ENCODE results near the gene UNC119.

Gene UNC119

GRCh38 chr17:28519236-28519635 lies 33.2 kb downstream of the UNC119 start:
- peak; percentile 94 for DNase-seq

- DNase-seq, result no peak
These were observed 33.8 kb downstream of the UNC119 start for GRCh38 chr17:28518578-28518977.

- DNase-seq, result peak; percentile 38
These were observed 34.3 kb downstream of the UNC119 start for GRCh38 chr17:28518132-28518531.

GRCh38 chr17:28515518-28515917 lies 36.9 kb downstream of the UNC119 start:
- no peak for DNase-seq

- DNase-seq, result no peak
These were observed 37.8 kb downstream of the UNC119 start for GRCh38 chr17:28514561-28515002.

GRCh38 chr17:28513476-28513875 lies 38.9 kb downstream of the UNC119 start:
- no peak for DNase-seq

- no peak for DNase-seq
These were observed 40.5 kb downstream of the UNC119 start for GRCh38 chr17:28511858-28512461.

- DNase-seq, result peak; percentile 18
These were observed 42.6 kb downstream of the UNC119 start for GRCh38 chr17:28509789-28510188.

- DNase-seq, result no peak
These were observed 44.2 kb downstream of the UNC119 start for GRCh38 chr17:28508211-28508724.

- DNase-seq, result no peak
These were observed 44.7 kb downstream of the UNC119 start for GRCh38 chr17:28507567-28508203.

- no peak for DNase-seq
These were observed 45.5 kb downstream of the UNC119 start for GRCh38 chr17:28506763-28507487.

GRCh38 chr17:28505986-28506665 lies 46.3 kb downstream of the UNC119 start, which contains the start of gene FOXN1:
Gene FOXN1 (plus strand): TSS chr17:28506348. CDS start chr17:28523970, 17,622 bp downstream.
- DNase-seq, result no peak

- DNase-seq, result no peak
These were observed 49.0 kb downstream of the UNC119 start for GRCh38 chr17:28503420-28503819.

GRCh38 chr17:28501421-28502284 lies 50.8 kb downstream of the UNC119 start:
- DNase-seq, result no peak

- no peak for DNase-seq
These were observed 51.6 kb downstream of the UNC119 start for GRCh38 chr17:28500712-28501379.

- no peak for DNase-seq
These were observed 52.6 kb downstream of the UNC119 start for GRCh38 chr17:28499684-28500357.

- DNase-seq, result no peak
These were observed 53.1 kb downstream of the UNC119 start for GRCh38 chr17:28499364-28499664.

GRCh38 chr17:28498652-28499363 lies 53.6 kb downstream of the UNC119 start:
- DNase-seq, result no peak

GRCh38 chr17:28497931-28498330 lies 54.5 kb downstream of the UNC119 start:
- no peak for DNase-seq

Data from GDM1 (cell line).